Stimulated activated naive CD8-positive, alpha-beta T cell treated with anti-CD3 and anti-CD28 coated beads, Interleukin-15, Interleukin-2, amounts not matched to agents 100 U/mL and 50 U/mL, for 24 hours (primary cell): ENCODE results near the gene AQP5.

Experiments
- ATAC-seq: fragments of 150-1000 bp; cut with Tn5 transposase; one replicate; pipeline ENCODE4 v1.10.0; 2021
- DNase-seq: peaks from one replicate; pipeline ENCODE4 v3.0.0; 2021

The AQP5 gene

GRCh38 chr12:49932533-49933130 is 29.0 kb upstream of the AQP5 start:
- DNase-seq (no peak), ATAC-seq (no peak)

DNA sequence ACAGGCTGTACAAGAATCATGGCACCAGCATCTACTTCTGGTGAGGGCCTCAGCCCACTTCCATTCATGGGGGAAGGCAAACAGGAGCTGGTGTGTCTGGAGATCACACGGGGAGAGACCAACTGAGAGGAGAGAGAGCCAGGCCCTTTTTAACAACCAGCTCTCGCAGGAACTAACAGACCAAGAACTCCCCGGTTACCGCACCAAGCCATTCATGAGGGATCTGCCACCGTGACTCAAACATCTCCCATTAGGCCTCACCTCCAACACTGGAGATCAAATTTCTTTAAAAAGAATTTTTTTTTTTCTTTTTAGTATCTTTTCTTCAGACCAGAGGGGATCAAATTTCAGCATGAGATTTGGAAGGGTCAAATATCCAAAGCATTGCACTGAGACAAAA is 27.9 kb upstream of the AQP5 start:
- no peak for ATAC-seq
- no peak for DNase-seq

DNA sequence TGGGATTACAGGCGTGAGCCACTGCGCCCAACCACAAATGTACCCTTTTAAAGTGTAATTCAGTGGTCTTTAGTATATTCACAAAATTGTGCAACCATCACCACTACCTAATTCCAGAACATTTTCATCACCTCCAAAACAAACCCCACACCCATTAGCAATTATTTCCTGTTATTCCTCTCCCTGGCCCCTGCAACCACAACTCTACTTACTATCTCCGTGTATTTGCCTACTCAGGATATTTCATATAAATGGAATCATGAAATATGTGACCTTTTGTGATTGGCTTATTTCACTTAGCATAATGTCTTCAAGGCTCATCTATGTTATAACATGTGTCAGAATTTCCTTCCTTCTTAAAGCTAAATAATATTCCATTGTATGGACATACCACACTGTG is 27.2 kb upstream of the AQP5 start:
- ATAC-seq (no peak), DNase-seq (no peak)

GRCh38 chr12:49936925-49937324 is 24.7 kb upstream of the AQP5 start:
- no peak for DNase-seq
- no peak for ATAC-seq

GRCh38 chr12:49937639-49938300 is 23.9 kb upstream of the AQP5 start:
- no peak for DNase-seq
- ATAC-seq = no peak

GRCh38 chr12:49939307-49939706 is 22.4 kb upstream of the AQP5 start:
- ATAC-seq = no peak

DNA sequence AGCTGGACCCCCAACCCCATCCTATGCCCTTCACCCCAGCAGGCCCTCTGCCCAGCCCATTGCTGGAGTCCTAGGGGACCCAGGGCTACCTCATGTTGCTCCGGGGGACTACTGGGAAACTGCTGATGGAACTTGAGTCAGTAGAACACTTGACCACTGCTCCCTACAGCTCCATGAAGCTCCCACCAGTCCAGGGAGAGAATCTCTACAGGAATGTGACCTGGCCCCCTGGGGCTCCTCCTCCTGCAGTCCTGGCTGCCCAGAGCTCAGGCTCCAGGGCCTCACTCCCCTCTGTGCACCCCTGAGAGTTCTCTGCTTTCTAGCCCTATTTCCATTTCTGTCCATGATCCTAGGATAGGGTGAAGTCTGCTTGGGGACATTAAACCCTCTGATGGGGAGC is 22.0 kb upstream of the AQP5 start:
- ATAC-seq (no peak), DNase-seq (no peak)

More at GRCh38 chr12:49939307-49939706, 22.4 kb upstream of the AQP5 start:
- no peak for DNase-seq

- DNase-seq (no peak), ATAC-seq (no peak)
Observed at GRCh38 chr12:49941556-49942511, 19.8 kb upstream of the AQP5 start.

GRCh38 chr12:49942512-49942893 is 19.2 kb upstream of the AQP5 start:
- no peak for DNase-seq
- ATAC-seq = no peak

GRCh38 chr12:49942921-49943624 is 18.6 kb upstream of the AQP5 start:
- DNase-seq = no peak

GRCh38 chr12:49943625-49943960 is 18.1 kb upstream of the AQP5 start:
- DNase-seq (no peak), ATAC-seq (no peak)

More at GRCh38 chr12:49942921-49943624, 18.6 kb upstream of the AQP5 start:
- ATAC-seq = no peak

DNA sequence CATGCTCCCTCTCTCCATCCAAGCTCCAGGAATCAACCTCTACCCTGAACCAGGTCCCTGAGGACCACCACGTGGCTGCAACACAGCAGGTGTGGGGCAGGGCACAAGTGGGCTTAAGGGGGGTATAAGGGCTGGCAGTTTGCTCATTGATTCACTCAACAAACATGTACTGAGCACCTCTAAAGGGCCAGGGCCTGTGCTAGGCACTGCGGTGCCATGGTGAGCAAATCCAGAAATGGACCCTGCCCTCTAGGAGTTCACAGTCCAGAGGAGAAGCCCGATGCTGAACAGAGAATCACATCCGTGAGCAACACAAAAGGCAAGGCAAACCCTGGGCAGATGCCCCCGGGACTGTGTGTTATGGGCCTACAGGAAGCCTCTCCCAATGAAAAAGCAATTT is 17.6 kb upstream of the AQP5 start:
- DNase-seq = no peak
- no peak for ATAC-seq

DNA sequence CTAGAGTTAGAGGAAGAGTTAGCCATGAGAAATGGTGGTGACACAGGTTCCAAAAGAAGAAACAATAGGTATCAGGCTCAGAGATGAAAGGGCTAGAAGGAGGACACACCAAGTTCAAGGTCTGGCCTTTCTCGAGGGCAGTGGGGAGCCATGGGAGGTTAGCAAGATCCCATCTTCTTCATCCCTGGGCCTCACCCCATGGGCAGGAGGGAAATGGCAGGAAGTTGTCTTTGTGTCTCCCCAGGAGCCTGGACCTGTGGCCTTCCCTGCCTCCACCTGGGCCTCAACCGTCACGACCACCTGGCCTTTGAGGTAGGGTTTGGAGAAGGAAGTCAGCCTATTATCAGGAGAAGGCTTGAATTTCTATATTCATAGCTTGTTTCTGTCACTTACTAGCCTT is 17.0 kb upstream of the AQP5 start:
- DNase-seq (no peak), ATAC-seq (no peak)

GRCh38 chr12:49945394-49946080 is 16.1 kb upstream of the AQP5 start:
- ATAC-seq (peak; percentile 99), DNase-seq (peak; percentile 96)

- ATAC-seq (no peak), DNase-seq (no peak)
Observed at GRCh38 chr12:49946086-49946485, 15.6 kb upstream of the AQP5 start.

- DNase-seq = no peak
Observed at GRCh38 chr12:49946497-49946896, 15.2 kb upstream of the AQP5 start.

DNA sequence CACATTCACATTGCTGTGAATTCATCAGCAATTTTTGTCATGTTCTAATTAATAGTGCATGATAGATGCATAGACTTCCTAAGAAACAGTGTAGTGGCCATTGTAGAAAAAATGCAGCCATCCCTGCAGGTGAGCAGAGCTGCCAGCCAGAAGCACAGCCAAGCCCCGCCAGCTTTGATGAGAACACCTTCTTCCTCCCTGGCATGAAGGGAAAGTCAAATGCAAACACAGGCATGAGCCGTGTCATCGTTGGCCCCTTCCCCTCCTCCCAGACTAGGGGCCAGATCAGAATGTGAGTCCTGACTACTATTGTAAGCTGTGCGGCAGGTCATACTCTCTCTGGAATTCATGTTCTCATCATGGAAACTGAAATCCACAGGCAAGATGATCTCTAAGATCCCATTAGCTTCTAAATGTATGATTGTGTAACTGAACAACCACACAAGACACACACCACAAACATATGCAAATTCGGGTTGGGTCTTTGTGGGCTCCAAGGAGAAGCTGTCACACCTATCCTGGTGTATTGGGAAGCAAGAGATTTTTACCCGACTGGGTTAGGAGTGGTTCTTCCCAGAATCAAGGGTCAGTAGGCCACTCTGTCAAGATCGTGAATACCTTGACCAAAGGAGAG is 14.0 kb upstream of the AQP5 start:
- ATAC-seq = no peak
- no peak for DNase-seq

More at GRCh38 chr12:49946497-49946896, 15.2 kb upstream of the AQP5 start:
- ATAC-seq = no peak

GRCh38 chr12:49948866-49949845 is 12.5 kb upstream of the AQP5 start:
- DNase-seq (no peak), ATAC-seq (no peak)

GRCh38 chr12:49949866-49950265 is 11.8 kb upstream of the AQP5 start:
- DNase-seq (no peak), ATAC-seq (no peak)
